Heart right ventricle (tissue), 16 donors: ENCODE measurements around the gene TMEM54. TPM values are rescaled to one million over a fixed set of nuclear protein-coding genes. Genes with fewer than 3 reads are reported as not detected.

Experiments
- ATAC-seq, 8 donors: fragments of 200-7000 bp; cut with Tn5 transposase; one replicate each; pipeline ENCODE4 v1.9.1; 2020; ENCODE audit warnings: mild to moderate bottlenecking in 8 of 8, moderate library complexity in 8 of 8, moderate number of reproducible peaks in 1 of 8
- DNase-seq, 2 donors: peaks; one replicate each; pipeline ENCODE4 v3.0.0-alpha.2; 2020
- H3K27ac ChIP-seq, 10 donors: fragments of 200-600 bp; sonication (generic) in 2 of 10; one replicate each; pipeline versions ENCODE4 v1.5.0 to v1.8.0; 2020 to 2022; ENCODE audit warnings: mild to moderate bottlenecking in 3 of 10
- H3K27me3 ChIP-seq, 7 donors: fragments of 200-600 bp; one replicate each; pipeline ENCODE4 v1.8.0; 2021 to 2022; ENCODE audit warnings: mild to moderate bottlenecking in 2 of 7
- H3K36me3 ChIP-seq, 9 donors: fragments of 200-600 bp; sonication (generic) in 1 of 9; one replicate each; pipeline versions ENCODE4 v1.5.0 to v1.8.0; 2020 to 2022; ENCODE audit warnings: mild to moderate bottlenecking in 2 of 9
- H3K4me1 ChIP-seq, 9 donors: fragments of 200-600 bp; sonication (generic) in 1 of 9; one replicate each; pipeline versions ENCODE4 v1.5.0 to v1.8.0; 2020 to 2022; ENCODE audit warnings: mild to moderate bottlenecking in 4 of 9
- H3K4me3 ChIP-seq, 10 donors: fragments of 200-600 bp; sonication (generic) in 2 of 10; one replicate each; pipeline versions ENCODE4 v1.5.0 to v1.8.0; 2020 to 2022; ENCODE audit warnings: mild to moderate bottlenecking in 7 of 10, moderate library complexity in 2 of 10
- H3K9me3 ChIP-seq, 11 donors: fragments of 200-600 bp in 10 of 11; sonication (generic) in 2 of 11; one replicate each; pipeline versions ENCODE4 v1.5.0 to v1.8.0; 2013 to 2022; ENCODE audit warnings: mild to moderate bottlenecking in 2 of 11, control low read depth in 1 of 11, moderate library complexity in 1 of 11
- WGBS, 2 donors: extraction: QIAGEN DNeasy Blood & Tissue Kit; methylation state at CpG; one replicate each; pipeline ENCODE4 v1.1.7; 2013; ENCODE audit warnings: inconsistent platforms in 1 of 2; 5-methylcytosine and 5-hydroxymethylcytosine counted together
- intact Hi-C, 10 donors: fragments of 100-400 bp; cut with DNase I; formaldehyde crosslinking; loops; one replicate each; pipeline versions ENCODE4 v1.11.1 to v1.14.2; 2022
- polyA plus RNA-seq, 2 donors: library from polyadenylated mRNA; stranded (reverse); fragments of 200-250 nt; gene quantifications; one replicate each; pipeline ENCODE4 v1.2.3, GENCODE V29; 2013
- total RNA-seq, 10 donors: library from RNA; stranded (reverse); fragmentation: NEBNext Ultra II Directional in 3 of 10; extraction: Animal tissue kit (Norgen Biotek cat#: 25700) in 3 of 10; gene quantifications; one replicate each; pipeline versions ENCODE4 v1.2.1 to v1.2.4, GENCODE V29; 2021 to 2023
- TF ChIP-seq, protein P1 (sequence below), 9 donors: fragments of 200-600 bp; sonication (generic) in 2 of 9; IDR thresholded peaks; one replicate each; pipeline versions ENCODE4 v1.5.0 to v1.8.0; 2021 to 2022; ENCODE audit warnings: antibody characterized with exemption in 9 of 9, mild to moderate bottlenecking in 5 of 9, moderate library complexity in 1 of 9
- donor health status: Arrhythmogenic right ventricular cardiomyopathy.
- donor health status: ischemic (EF 13 %, LVEDD 7.1; RV severe dilation, severe dysfunction).
- donor health status: healthy with polysubstance abuse.
- donor health status: DM: no; HTN: yes; CAD: no.
- donor health status: DM: no; HTN: no; CAD: no.
- donor health status: ischemic (EF 25% LVEDD 6.9; RV normal size, moderate dysfunction).
- donor health status: ischemic (EF 25% LVEDD 5.7; RV mildly dilated, moderate dysfunction).
- donor health status: healthy.
- donor health status: DM: yes; HTN: yes; CAD: no.
- donor health status: Ischemic cardiomyopathy.
- donor health status: ischemic (EF 35%, LVEDD 5.7; RV mildly dilated, moderate dysfunction).
- donor health status: nonischemic (EF 11% LVEDD 7.7; RV severe dilation, severe dysfunction).
- donor health status: DM: yes; HTN: yes; CAD: no.
- donor health status: PGD.
- donor health status: ischemic (EF 29% LVEDD 5.4; RV normal size, mild dysfunction).
- donor health status: nonischemic (EF 23%, LVEDD 6.1; RV moderate dilation, normal function).

Gene TMEM54
- total and polyA plus RNA-seq, 12 donors: 4.5 to 22.5 (median 10.8) TPM

DNA sequence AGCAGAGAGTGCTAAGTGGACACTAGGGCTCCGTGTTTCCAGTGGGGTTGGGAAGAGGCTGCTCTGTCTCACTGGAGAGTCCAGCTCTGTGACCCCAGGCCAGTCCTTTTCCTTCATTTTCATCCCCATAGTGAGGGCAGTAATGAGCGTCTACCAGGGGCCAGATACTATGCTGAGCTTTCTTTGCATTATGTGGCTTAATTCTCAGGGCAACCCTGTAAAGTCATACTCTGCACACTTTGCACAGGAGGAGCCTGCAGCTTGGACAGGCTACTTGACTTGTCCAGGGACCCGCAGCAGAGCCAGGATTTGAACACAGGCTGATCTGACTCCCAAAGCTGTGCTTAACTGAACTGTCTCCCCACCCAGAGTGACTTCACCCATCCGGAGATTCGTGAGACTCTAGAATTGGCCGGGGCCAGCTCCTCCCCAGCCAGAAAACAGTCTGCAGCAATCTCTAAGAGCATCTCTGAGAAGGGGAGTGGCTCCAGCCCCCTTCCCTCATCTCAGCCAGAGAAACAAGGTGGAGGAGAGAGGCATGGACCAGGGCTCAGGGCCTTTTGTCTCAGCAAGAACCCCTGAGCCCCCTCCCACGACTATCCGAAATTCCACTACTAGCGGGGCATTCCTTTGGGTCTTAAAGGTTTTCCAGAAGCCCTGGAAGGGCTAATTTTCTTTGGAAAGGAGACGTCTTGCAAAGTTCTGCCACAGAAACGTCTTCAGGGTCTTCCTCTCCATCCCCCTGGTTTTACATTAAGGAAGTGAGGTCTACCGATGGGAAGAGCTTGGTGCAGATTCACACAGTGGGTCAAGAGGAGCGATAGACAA, 29.6 kb downstream of the TMEM54 start:
- DNase-seq (no peak), ATAC-seq (peak in 7 of 8 donors; percentile 4 to 64 (median 41))
- peak overlapping the region; percentile 18 to 61 (median 52) for H3K4me3 ChIP-seq
- H3K9me3 ChIP-seq: no peaks in the 10 kb centered on the region
- TF ChIP-seq, protein P1, sequence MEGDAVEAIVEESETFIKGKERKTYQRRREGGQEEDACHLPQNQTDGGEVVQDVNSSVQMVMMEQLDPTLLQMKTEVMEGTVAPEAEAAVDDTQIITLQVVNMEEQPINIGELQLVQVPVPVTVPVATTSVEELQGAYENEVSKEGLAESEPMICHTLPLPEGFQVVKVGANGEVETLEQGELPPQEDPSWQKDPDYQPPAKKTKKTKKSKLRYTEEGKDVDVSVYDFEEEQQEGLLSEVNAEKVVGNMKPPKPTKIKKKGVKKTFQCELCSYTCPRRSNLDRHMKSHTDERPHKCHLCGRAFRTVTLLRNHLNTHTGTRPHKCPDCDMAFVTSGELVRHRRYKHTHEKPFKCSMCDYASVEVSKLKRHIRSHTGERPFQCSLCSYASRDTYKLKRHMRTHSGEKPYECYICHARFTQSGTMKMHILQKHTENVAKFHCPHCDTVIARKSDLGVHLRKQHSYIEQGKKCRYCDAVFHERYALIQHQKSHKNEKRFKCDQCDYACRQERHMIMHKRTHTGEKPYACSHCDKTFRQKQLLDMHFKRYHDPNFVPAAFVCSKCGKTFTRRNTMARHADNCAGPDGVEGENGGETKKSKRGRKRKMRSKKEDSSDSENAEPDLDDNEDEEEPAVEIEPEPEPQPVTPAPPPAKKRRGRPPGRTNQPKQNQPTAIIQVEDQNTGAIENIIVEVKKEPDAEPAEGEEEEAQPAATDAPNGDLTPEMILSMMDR (IDR thresholded peaks at IDR 0.05): no peak
- peaks cover 0 to 46% (median 0%) of the 10 kb centered on the region in 7 donors for H3K27me3 ChIP-seq
- H3K4me1 ChIP-seq: peaks cover 4 to 38% (median 22%) of the 10 kb centered on the region in 9 donors
- intact Hi-C loops: loop anchor here in 8 of 10 donors (2.0 to 10.0 kb wide), 7 partner anchors 47 to 357 kb away; partner anchors contain the start of genes S100PBP (in 3 of the 8), YARS1 (in 3 of the 8) and AZIN2 (in 1 of the 8)
- peaks cover 0 to 13% (median 0%) of the 10 kb centered on the region in 9 donors for H3K36me3 ChIP-seq
- peak overlapping the region in 8 of 10 donors; percentile 28 to 72 (median 56) for H3K27ac ChIP-seq
- WGBS, 2 donors: 41 to 52% methylated on average over 13 of the region's 13 CpGs

DNA sequence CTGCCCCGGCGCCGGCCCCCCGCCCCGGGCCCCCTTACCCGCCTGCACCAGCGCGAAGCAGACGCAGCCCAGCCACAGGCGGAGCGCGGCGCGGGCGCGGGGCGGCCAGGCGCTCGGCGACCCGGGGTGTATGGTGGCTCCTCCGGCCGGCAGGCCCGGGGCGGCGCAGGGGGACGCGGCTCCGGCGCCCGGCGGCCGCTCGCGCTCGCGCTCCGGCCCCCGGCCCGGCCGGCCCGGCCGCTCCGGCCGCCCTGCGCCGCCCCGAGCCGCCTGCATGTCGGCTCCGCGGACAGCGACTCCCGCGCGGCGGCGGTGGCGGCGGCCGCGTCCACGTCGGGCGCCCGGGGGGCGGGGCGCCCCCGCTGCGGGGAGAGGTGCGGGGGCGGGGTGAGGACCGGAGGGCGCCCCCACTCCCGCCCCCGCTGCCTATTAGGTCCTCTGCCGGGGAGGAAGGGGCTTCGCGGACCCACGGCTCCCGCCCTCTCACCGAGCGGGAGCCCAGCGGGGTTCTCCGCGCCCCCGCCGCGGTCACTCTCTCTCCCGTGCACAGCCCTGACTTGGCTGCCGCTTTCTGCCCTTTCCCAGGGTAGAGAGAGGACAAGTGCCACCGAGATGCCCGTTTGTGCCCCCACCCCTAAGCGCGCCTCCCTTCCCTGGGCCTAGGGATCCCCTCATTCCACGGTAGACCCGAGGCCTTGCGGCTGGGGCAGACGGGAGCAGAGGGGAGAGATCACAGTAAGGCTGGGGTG, 30.4 kb downstream of the TMEM54 start, which contains the start of gene FNDC5:
TSS of gene FNDC5 (minus strand) at position 298 of the 749 bp plus-strand sequence.
- TF ChIP-seq, protein P1 (IDR thresholded peaks at IDR 0.05): no peak
- DNase-seq (peak in 1 of 2 donors; percentile 41), ATAC-seq (peak; percentile 23 to 68 (median 47))
- peaks cover 0 to 13% (median 0%) of the 10 kb centered on the region in 9 donors for H3K36me3 ChIP-seq
- peaks cover 0 to 42% (median 0%) of the 10 kb centered on the region in 7 donors for H3K27me3 ChIP-seq
- WGBS, 2 donors: 1% methylated on average over 67 to 97 of the region's 99 CpGs
- peak within 1 kb of the TSS; percentile 42 to 61 (median 52) for H3K4me3 ChIP-seq
- peaks cover 4 to 44% (median 27%) of the 10 kb centered on the region in 9 donors for H3K4me1 ChIP-seq
- H3K27ac ChIP-seq: peak within 1 kb of the TSS in 8 of 10 donors; percentile 44 to 76 (median 60)
- no peaks in the 10 kb centered on the region for H3K9me3 ChIP-seq
- intact Hi-C loops: loop anchor here in 8 of 10 donors (5.0 to 10.0 kb wide), 6 partner anchors 46 to 356 kb away; partner anchors contain the start of genes S100PBP (in 3 of the 8), YARS1 (in 3 of the 8) and AZIN2 (in 1 of the 8)

DNA sequence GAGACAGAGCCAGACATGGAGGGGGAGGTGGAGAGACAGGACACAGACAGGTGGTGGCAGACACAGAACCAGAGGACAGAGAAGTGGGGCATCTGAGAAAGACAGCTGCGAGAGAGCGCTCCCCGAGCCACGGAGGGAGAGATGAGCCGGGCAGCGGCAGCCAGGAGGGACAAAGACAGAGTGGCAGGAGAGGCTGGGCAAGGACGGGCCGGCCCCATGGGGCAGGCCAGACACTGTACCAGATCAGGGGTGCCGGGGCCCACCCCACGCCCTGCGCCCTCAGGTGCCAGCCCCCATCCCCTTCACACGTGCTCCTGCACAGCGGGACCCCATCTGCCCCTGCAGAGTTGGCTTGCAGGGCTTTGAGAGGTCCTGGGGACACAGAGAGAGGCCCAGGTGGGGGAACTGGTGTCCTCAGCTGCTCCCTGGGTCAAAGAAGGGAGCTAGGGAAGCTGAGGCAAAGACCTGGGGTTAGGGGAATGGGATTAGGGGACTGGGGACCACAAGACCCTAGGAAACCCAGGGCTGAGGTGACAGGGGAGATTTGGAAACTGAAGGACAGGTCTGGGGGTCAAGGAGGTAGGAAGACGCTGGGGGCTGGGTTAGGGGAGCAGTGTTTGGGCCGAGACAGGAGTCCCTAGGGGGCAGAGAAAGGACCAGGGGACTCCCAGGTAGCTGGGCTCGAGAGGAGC, 31.1 kb downstream of the TMEM54 start:
- Histone ChIP-seq H3K4me1 (peaks cover 4 to 51% (median 32%) of the 10 kb centered on the region in 9 donors), H3K4me3 (peak overlapping the region; percentile 35 to 57 (median 46)), H3K27me3 (peaks cover 0 to 42% (median 0%) of the 10 kb centered on the region in 7 donors), H3K9me3 (no peaks in the 10 kb centered on the region), H3K27ac (peak overlapping the region in 8 of 10 donors; percentile 12 to 76 (median 52)), H3K36me3 (peaks cover 0 to 13% (median 0%) of the 10 kb centered on the region in 9 donors)
- peak in 4 of 8 donors; percentile 10 to 34 (median 22) for ATAC-seq
- 50 to 51% methylated on average over 15 to 16 of the region's 16 CpGs for WGBS, 2 donors
- intact Hi-C loops: loop anchor here in 8 of 10 donors (5.0 to 10.0 kb wide), 7 partner anchors 43 to 355 kb away; partner anchors contain the start of genes S100PBP (in 3 of the 8), YARS1 (in 3 of the 8) and AZIN2 (in 1 of the 8)
- TF ChIP-seq, protein P1 (IDR thresholded peaks at IDR 0.05): no peak
- no peak for DNase-seq
